K562 (cell line): ENCODE data around the gene PFKP. TPM values are rescaled to one million over a fixed set of nuclear protein-coding genes. Genes with fewer than 3 reads are reported as not detected.

Source experiments
- ATAC-seq: fragments of 200-7000 bp; cut with Tn5 transposase; 3 replicates; pipeline ENCODE4 v1.9.1; 2020; ENCODE audit warnings: moderate library complexity
- BruUV-seq: library from RNA; stranded (reverse); fragments of 400-500 nt; replicated peaks from 2 replicates; lab custom pipeline; 2021; lab: Mats Ljungman, UMichigan
- CTCF ChIA-PET: fragments of 300-600 bp; formaldehyde crosslinking; extraction: SDS; loops from one replicate; lab custom pipeline; 2021; ENCODE audit warnings: low intra/inter-chr PET ratio; lab: Yijun Ruan, JAX
- POLR2A ChIA-PET: fragments of 300-600, 350-650 bp; sonication (Branson Sonifier 250); formaldehyde crosslinking; extraction: SDS; loops from one replicate; lab custom pipeline; 2021; ENCODE audit warnings: antibody characterized with exemption, inconsistent platforms; lab: Yijun Ruan, JAX
- DNase-seq, 4 experiments: peaks; one replicate each; pipeline versions ENCODE4 v3.0.0 to v3.0.0-alpha.2; 2011 to 2018; ENCODE audit warnings: low spot score in 3 of 4, mixed read lengths in 3 of 4; ENCODE audit errors: extremely low read depth in 1 of 4
- FAIRE-seq: peaks from 2 replicates; lab custom pipeline; 2011; peaks lifted over from hg19 to GRCh38; lab: Jason Lieb, UNC
- H2AFZ ChIP-seq: 2 replicates; pipeline ENCODE4 v1.6.0; 2011; ENCODE audit warnings: low read depth, low read length, control low read depth, inconsistent platforms
- H3K27ac ChIP-seq: fragments of 200-600 bp; 3 replicates; pipeline ENCODE4 v1.8.0; 2011; ENCODE audit warnings: low read depth, mild to moderate bottlenecking, control low read depth, inconsistent platforms, low read length, moderate library complexity, mixed read lengths; ENCODE audit errors: extremely low read depth
- H3K27me3 ChIP-seq, 2 experiments: fragments of 300-600 bp in 1 of 2; 2 replicates in 1 of 2; 3 replicates in 1 of 2; pipeline versions ENCODE4 v1.6.0 to v1.8.0; 2011; ENCODE audit warnings: inconsistent platforms in 2 of 2, low read length in 2 of 2, mild to moderate bottlenecking in 1 of 2, mixed read lengths in 1 of 2, moderate library complexity in 1 of 2; ENCODE audit not compliant: control insufficient read depth in 2 of 2, insufficient read depth in 2 of 2
- H3K36me3 ChIP-seq: fragments of 300-600 bp; 3 replicates; pipeline ENCODE4 v1.8.0; 2011; ENCODE audit warnings: mild to moderate bottlenecking, low read length, inconsistent platforms; ENCODE audit not compliant: control insufficient read depth, insufficient read depth
- H3K4me1 ChIP-seq, 2 experiments: fragments of 200-600 bp in 1 of 2; replicated peaks in 1 of 2; 2 replicates in 1 of 2; 3 replicates in 1 of 2; pipeline versions ENCODE4 v1.5.1 to v1.8.0; 2011; ENCODE audit warnings: inconsistent platforms in 2 of 2, low read length in 2 of 2, mild to moderate bottlenecking in 1 of 2, mixed read lengths in 1 of 2, moderate library complexity in 1 of 2; ENCODE audit not compliant: control insufficient read depth in 2 of 2, insufficient read depth in 2 of 2
- H3K4me2 ChIP-seq: 2 replicates; pipeline ENCODE4 v1.6.1; 2011; ENCODE audit warnings: low read length, control low read depth, inconsistent platforms, mixed read lengths; ENCODE audit not compliant: insufficient read depth
- H3K4me3 ChIP-seq: fragments of 200-600 bp; sonication (generic), shearing (Covaris generic); 2 replicates; pipeline ENCODE4 v1.5.1; 2016; ENCODE audit warnings: control low read depth, inconsistent platforms
- H3K79me2 ChIP-seq: fragments of 200-600 bp; 3 replicates; pipeline ENCODE4 v1.8.0; 2011; ENCODE audit warnings: low read length, inconsistent platforms; ENCODE audit not compliant: control insufficient read depth, insufficient read depth
- H3K9ac ChIP-seq, 2 experiments: 2 replicates each; pipeline versions ENCODE4 v1.6.0 to v1.6.1; 2011; ENCODE audit warnings: low read depth in 2 of 2, low read length in 2 of 2, control low read depth in 1 of 2, inconsistent platforms in 1 of 2, mild to moderate bottlenecking in 1 of 2, mixed read lengths in 1 of 2; ENCODE audit not compliant: insufficient read depth in 1 of 2
- H3K9me1 ChIP-seq: one replicate; pipeline ENCODE4 v1.6.0; 2011; ENCODE audit warnings: inconsistent platforms, mild to moderate bottlenecking, low read length, moderate library complexity; ENCODE audit not compliant: control insufficient read depth, insufficient read depth
- H3K9me3 ChIP-seq: replicated peaks from 2 replicates; pipeline ENCODE4 v1.5.1; 2011; ENCODE audit warnings: low read depth, low read length, inconsistent platforms; ENCODE audit not compliant: control insufficient read depth, insufficient read depth
- H4K20me1 ChIP-seq: replicated peaks from 2 replicates; pipeline ENCODE4 v1.6.1; 2011; ENCODE audit warnings: low read length, inconsistent platforms, mixed read lengths; ENCODE audit not compliant: control insufficient read depth, insufficient read depth
- ARID4B ChIP-seq: sonication (generic); formaldehyde crosslinking; IDR thresholded peaks from 2 replicates; pipeline ENCODE4 v1.8.0; 2022; ENCODE audit warnings: mild to moderate bottlenecking, missing genetic modification reagents
- BMI1 ChIP-seq: fragments of 150-350 bp; IDR thresholded peaks from 2 replicates; pipeline ENCODE4 v1.6.1; 2014; ENCODE audit warnings: low read length
- KDM5B ChIP-seq: fragments of 200-600 bp; sonication (generic); IDR thresholded peaks from 2 replicates; pipeline ENCODE4 v1.6.1; 2012; ENCODE audit warnings: low read depth, mild to moderate bottlenecking, moderate library complexity, low read length, control low read depth, inconsistent platforms; ENCODE audit not compliant: insufficient replicate concordance
- NFATC3 ChIP-seq: fragments of 450-650 bp; IDR thresholded peaks from 2 replicates; pipeline ENCODE4 v1.6.1; 2017; ENCODE audit warnings: mild to moderate bottlenecking
- PML ChIP-seq: IDR thresholded peaks from 2 replicates; pipeline ENCODE4 v1.6.1; 2012; ENCODE audit warnings: low read length, inconsistent platforms
- SRSF9 ChIP-seq: fragments of 200-400 bp; formaldehyde crosslinking; IDR thresholded peaks from 2 replicates; pipeline ENCODE4 v1.6.1; 2017; ENCODE audit warnings: low read depth, low read length, borderline replicate concordance
- YY1 ChIP-seq, 3 experiments: IDR thresholded peaks; 2 replicates each; pipeline ENCODE4 v1.6.1; 2011; ENCODE audit warnings: low read length in 2 of 3, mild to moderate bottlenecking in 2 of 3, moderate library complexity in 2 of 3, borderline replicate concordance in 1 of 3, control low read depth in 1 of 3, low read depth in 1 of 3; ENCODE audit not compliant: insufficient read depth in 3 of 3, insufficient replicate concordance in 2 of 3, control insufficient read depth in 1 of 3, insufficient read length in 1 of 3; ENCODE audit errors: extremely low read depth in 1 of 3
- ZBTB17 ChIP-seq: fragments of 450-650 bp; formaldehyde crosslinking; IDR thresholded peaks from 2 replicates; pipeline ENCODE4 v1.4.0; 2020; ENCODE audit warnings: mild to moderate bottlenecking
- ZKSCAN1 ChIP-seq: fragments of 150-350 bp; IDR thresholded peaks from 2 replicates; pipeline ENCODE4 v1.6.1; 2016; ENCODE audit warnings: low read depth, low read length
- WGBS: fragments of 100-300 bp; shearing (Covaris generic); methylation state at CpG from one replicate; pipeline ENCODE4 v1.1.6; 2016; ENCODE audit warnings: low coverage, mixed read lengths; ENCODE audit not compliant: insufficient coverage; ENCODE audit errors: missing lambda C conversion rate; 5-methylcytosine and 5-hydroxymethylcytosine counted together
- in situ Hi-C: fragments of 300-500 bp; cut with MboI; formaldehyde crosslinking; loops from 4 replicates; pipeline ENCODE4 v1.15.0; 2018; ENCODE audit warnings: inconsistent platforms, mixed read lengths
- intact Hi-C: fragments of 100-400 bp; cut with micrococcal nuclease; formaldehyde crosslinking; loops from 2 replicates; pipeline ENCODE4 v1.14.2; 2022
- polyA plus RNA-seq, 8 experiments: library from polyadenylated mRNA; depleted of rRNA in 4 of 8; stranded (reverse) in 5 of 8; unstranded in 3 of 8; fragments of >200 nt; fragmentation: Nextera tagmentation in 2 of 8; fragmentation: Illumina TruSeq in 1 of 8; extraction: Ambion mirVana in 2 of 8; extraction: Trizol in 1 of 8; gene quantifications; 2 replicates each; pipeline versions ENCODE4 v1.2.1 to v1.2.3, GENCODE V29; 2011 to 2014; ENCODE audit warnings: inconsistent platforms in 1 of 8, missing spikeins in 1 of 8
- total RNA-seq, 7 experiments: library from RNA; depleted of rRNA in 6 of 7; stranded (reverse); fragments of >200 nt in 6 of 7; fragmentation: Illumina TruSeq in 2 of 7; extraction: Trizol in 2 of 7; gene quantifications; 2 replicates each; pipeline versions ENCODE4 v1.2.1 to v1.2.3, GENCODE V29; 2011 to 2021; ENCODE audit warnings: low replicate concordance in 1 of 7
- TF ChIP-seq, protein P1 (sequence below): sonication (generic); formaldehyde crosslinking; IDR thresholded peaks from 2 replicates; pipeline ENCODE4 v1.8.0; 2023; ENCODE audit warnings: mild to moderate bottlenecking, missing genetic modification reagents

PFKP gene
- total and polyA plus RNA-seq, 9 of the 15 experiments (the other 6 are each of a cell fraction or from before 2014, with no cell fraction given): 23.5 to 116 (median 62.1) TPM

DNA sequence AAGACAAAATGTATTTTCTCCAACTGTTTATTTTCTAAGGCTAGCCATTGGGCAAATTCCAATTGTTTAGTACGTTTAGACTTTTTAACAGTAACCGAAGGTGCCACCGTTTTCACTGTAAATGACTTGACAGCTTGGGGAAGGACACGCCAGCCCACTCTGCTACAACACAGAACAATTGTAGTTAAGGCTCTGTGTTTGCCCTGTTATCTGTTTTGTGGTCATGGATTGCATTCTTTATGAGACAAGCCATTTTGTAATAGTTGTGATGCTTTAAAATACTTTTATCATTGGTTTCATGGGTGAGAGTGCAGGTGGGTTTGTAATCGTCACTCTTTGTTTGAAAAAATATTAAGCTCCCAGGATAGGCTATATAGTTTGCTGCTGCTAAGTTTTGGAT, 111.8 kb downstream of the PFKP start (continued):
- TF ChIP-seq ARID4B (CRISPR knock-in tag): no peak
- no peak for TF ChIP-seq ZBTB17
- TF ChIP-seq PML: no peak
- TF ChIP-seq BMI1: no peak
- no peak for TF ChIP-seq ZKSCAN1
- no peak for TF ChIP-seq SRSF9

DNA sequence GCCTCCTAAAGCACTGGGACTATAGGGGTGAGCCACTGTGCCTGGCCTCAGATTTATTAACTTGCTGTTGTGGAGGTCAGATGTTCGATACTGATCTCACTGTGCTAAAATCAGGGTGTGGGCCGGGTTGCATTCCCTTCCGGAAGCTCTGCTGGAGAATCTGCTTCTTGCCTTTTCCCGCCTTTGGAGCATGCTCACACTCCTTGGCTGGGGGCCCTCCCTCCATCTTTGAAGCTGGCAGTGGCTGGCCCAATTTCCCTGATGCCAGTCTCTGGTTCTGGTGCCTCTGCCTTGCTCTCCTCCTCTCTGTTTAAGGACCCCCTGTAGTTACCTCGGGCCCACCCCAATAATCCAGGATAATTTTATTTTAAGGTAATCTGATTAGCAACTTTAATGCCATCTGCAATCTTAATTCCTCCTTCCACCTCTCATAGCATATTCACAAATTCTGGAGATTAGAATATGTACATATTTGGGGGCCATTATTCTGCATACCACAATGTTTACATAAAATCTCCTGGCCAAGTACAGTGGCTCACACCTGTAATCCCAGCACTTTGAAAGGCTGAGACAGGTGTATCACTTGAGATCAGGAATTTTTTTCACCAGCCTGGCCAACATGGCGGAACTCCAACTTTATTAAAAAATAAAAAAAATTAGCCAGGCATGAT, 113.1 kb downstream of the PFKP start:
- FAIRE-seq (no peak), DNase-seq (no peak), ATAC-seq (no peak; the same call in 2 of the 3 replicates)
- ChIA-PET CTCF (no interaction called here), POLR2A (no interaction called here)
- no TSS peak for BruUV-seq
- WGBS: 6% methylated on average over 6 of the region's 6 CpGs
- H3K36me3 ChIP-seq: no peaks in the 10 kb centered on the region
- no peaks in the 10 kb centered on the region for H3K79me2 ChIP-seq
- H3K4me1 ChIP-seq: no peaks in the 10 kb centered on the region
- H4K20me1 ChIP-seq: no peaks in the 10 kb centered on the region
- intact Hi-C loops (no loop called here), in situ Hi-C loops (no loop called here)
- no peak overlapping the region for H3K27ac ChIP-seq
- H2AFZ ChIP-seq: no peak overlapping the region
- H3K4me3 ChIP-seq: no peak overlapping the region
- H3K4me2 ChIP-seq: no peak overlapping the region
- H3K9me3 ChIP-seq: no peaks in the 10 kb centered on the region; the same call in 1 of the 2 replicates
- H3K27me3 ChIP-seq: peaks cover 26 to 36% of the 10 kb centered on the region in 2 experiments; a peak in 4 of 5 replicates
- no peaks in the 10 kb centered on the region for H3K9me1 ChIP-seq
- H3K9ac ChIP-seq: no peak overlapping the region
- peak; percentile 47 to 91 (median 68) for TF ChIP-seq YY1 (IDR thresholded peaks at IDR 0.05; ENCODE audit: borderline replicate concordance in 1 of 3, control insufficient read depth in 1 of 3, extremely low read depth in 1 of 3, insufficient read depth in 3 of 3, insufficient read length in 1 of 3, insufficient replicate concordance in 2 of 3, low read depth in 1 of 3, low read length in 2 of 3)
- TF ChIP-seq KDM5B: no peak
- TF ChIP-seq, protein P1, sequence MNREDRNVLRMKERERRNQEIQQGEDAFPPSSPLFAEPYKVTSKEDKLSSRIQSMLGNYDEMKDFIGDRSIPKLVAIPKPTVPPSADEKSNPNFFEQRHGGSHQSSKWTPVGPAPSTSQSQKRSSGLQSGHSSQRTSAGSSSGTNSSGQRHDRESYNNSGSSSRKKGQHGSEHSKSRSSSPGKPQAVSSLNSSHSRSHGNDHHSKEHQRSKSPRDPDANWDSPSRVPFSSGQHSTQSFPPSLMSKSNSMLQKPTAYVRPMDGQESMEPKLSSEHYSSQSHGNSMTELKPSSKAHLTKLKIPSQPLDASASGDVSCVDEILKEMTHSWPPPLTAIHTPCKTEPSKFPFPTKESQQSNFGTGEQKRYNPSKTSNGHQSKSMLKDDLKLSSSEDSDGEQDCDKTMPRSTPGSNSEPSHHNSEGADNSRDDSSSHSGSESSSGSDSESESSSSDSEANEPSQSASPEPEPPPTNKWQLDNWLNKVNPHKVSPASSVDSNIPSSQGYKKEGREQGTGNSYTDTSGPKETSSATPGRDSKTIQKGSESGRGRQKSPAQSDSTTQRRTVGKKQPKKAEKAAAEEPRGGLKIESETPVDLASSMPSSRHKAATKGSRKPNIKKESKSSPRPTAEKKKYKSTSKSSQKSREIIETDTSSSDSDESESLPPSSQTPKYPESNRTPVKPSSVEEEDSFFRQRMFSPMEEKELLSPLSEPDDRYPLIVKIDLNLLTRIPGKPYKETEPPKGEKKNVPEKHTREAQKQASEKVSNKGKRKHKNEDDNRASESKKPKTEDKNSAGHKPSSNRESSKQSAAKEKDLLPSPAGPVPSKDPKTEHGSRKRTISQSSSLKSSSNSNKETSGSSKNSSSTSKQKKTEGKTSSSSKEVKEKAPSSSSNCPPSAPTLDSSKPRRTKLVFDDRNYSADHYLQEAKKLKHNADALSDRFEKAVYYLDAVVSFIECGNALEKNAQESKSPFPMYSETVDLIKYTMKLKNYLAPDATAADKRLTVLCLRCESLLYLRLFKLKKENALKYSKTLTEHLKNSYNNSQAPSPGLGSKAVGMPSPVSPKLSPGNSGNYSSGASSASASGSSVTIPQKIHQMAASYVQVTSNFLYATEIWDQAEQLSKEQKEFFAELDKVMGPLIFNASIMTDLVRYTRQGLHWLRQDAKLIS (CRISPR knock-in tag): no peak
- TF ChIP-seq NFATC3: no peak
